H1 (cell line): ENCODE data around the gene CASS4. TPM values are rescaled to one million over a fixed set of nuclear protein-coding genes. Genes with fewer than 3 reads are reported as not detected.

ENCODE experiments used
- CTCF ChIA-PET: fragments of 300-600 bp; sonication (Branson Sonifier 250); formaldehyde crosslinking; loops from one replicate; lab custom pipeline; 2021; ENCODE audit not compliant: partially characterized antibody; lab: Charles Lee
- POLR2A ChIA-PET: fragments of 300-600 bp; sonication (Branson Sonifier 250); formaldehyde crosslinking; loops from one replicate; lab custom pipeline; 2021; ENCODE audit warnings: inconsistent platforms; ENCODE audit not compliant: partially characterized antibody; lab: Charles Lee
- DNase-seq, 2 experiments: peaks; one replicate each; pipeline versions ENCODE4 v3.0.0 to v3.0.0-alpha.2; 2010 to 2022; ENCODE audit warnings: low spot score in 2 of 2, low read depth in 1 of 2, mixed read lengths in 1 of 2
- FAIRE-seq: peaks from 2 replicates; lab custom pipeline; 2011; peaks lifted over from hg19 to GRCh38; lab: Jason Lieb, UNC
- H2AFZ ChIP-seq: 2 replicates; pipeline ENCODE4 v1.8.1; 2012; ENCODE audit warnings: low read length, inconsistent platforms
- H2AK5ac ChIP-seq: 2 replicates; pipeline ENCODE4 v1.6.1; 2013; ENCODE audit warnings: low read depth, low read length
- H2BK120ac ChIP-seq: replicated peaks from 2 replicates; pipeline ENCODE3; 2013; ENCODE audit warnings: low read depth, low read length, inconsistent platforms
- H2BK12ac ChIP-seq: 2 replicates; pipeline ENCODE4 v1.6.1; 2013; ENCODE audit warnings: low read depth, low read length
- H2BK15ac ChIP-seq: 2 replicates; pipeline ENCODE4 v1.6.1; 2013; ENCODE audit warnings: low read length
- H2BK20ac ChIP-seq: 2 replicates; pipeline ENCODE4 v1.6.1; 2013; ENCODE audit warnings: low read length
- H2BK5ac ChIP-seq: 2 replicates; pipeline ENCODE4 v1.6.1; 2013; ENCODE audit warnings: low read depth, low read length
- H3K14ac ChIP-seq: 2 replicates; pipeline ENCODE4 v1.6.1; 2013; ENCODE audit warnings: inconsistent platforms; ENCODE audit not compliant: insufficient read length
- H3K18ac ChIP-seq: 2 replicates; pipeline ENCODE4 v1.6.1; 2013; ENCODE audit warnings: low read length; ENCODE audit errors: extremely low read depth
- H3K23ac ChIP-seq: 2 replicates; pipeline ENCODE4 v1.6.1; 2013; ENCODE audit warnings: inconsistent platforms; ENCODE audit not compliant: insufficient read length
- H3K23me2 ChIP-seq: 2 replicates; pipeline ENCODE4 v1.6.1; 2013; ENCODE audit warnings: low read depth, low read length
- H3K27ac ChIP-seq: 2 replicates; pipeline ENCODE4 v1.6.1; 2011; ENCODE audit warnings: low read depth, low read length, inconsistent platforms
- H3K27me3 ChIP-seq, 4 experiments: replicated peaks in 1 of 4; 1 replicate in 1 of 4; 2 replicates in 3 of 4; pipeline versions ENCODE4 v1.6.1 to v1.8.1; 2011 to 2013; ENCODE audit warnings: low read length in 3 of 4, mild to moderate bottlenecking in 3 of 4, inconsistent platforms in 2 of 4, mixed read lengths in 2 of 4, moderate library complexity in 1 of 4; ENCODE audit not compliant: control insufficient read depth in 3 of 4, insufficient read depth in 3 of 4; ENCODE audit errors: extremely low read depth in 1 of 4
- H3K36me3 ChIP-seq, 4 experiments: 2 replicates each; pipeline versions ENCODE4 v1.6.1 to v1.8.1; 2011 to 2013; ENCODE audit warnings: mild to moderate bottlenecking in 4 of 4, low read length in 3 of 4, moderate library complexity in 2 of 4, control low read depth in 1 of 4, inconsistent platforms in 1 of 4; ENCODE audit not compliant: insufficient read depth in 4 of 4, control insufficient read depth in 2 of 4
- H3K4ac ChIP-seq: replicated peaks from 2 replicates; pipeline ENCODE3; 2013; ENCODE audit warnings: low read length, low read depth, mixed read lengths, inconsistent platforms; ENCODE audit not compliant: insufficient read length
- H3K4me1 ChIP-seq, 4 experiments: replicated peaks in 1 of 4; 1 replicate in 1 of 4; 2 replicates in 3 of 4; pipeline versions ENCODE4 v1.6.1 to v1.8.1; 2011 to 2013; ENCODE audit warnings: low read length in 3 of 4, inconsistent platforms in 2 of 4, mixed read lengths in 1 of 4; ENCODE audit not compliant: insufficient read depth in 4 of 4, control insufficient read depth in 3 of 4
- H3K4me2 ChIP-seq, 2 experiments: 2 replicates each; pipeline versions ENCODE4 v1.6.1 to v1.8.1; 2011 to 2013; ENCODE audit warnings: low read depth in 2 of 2, low read length in 2 of 2, control low read depth in 1 of 2, inconsistent platforms in 1 of 2, mild to moderate bottlenecking in 1 of 2; ENCODE audit not compliant: insufficient read depth in 1 of 2
- H3K4me3 ChIP-seq, 4 experiments: fragments of 200-600, 300-600 bp in 1 of 4; sonication (generic), shearing (Covaris generic), sonication (Bioruptor Twin) in 1 of 4; 2 replicates each; pipeline versions ENCODE4 v1.5.1 to v1.8.1; 2011 to 2016; ENCODE audit warnings: low read length in 4 of 4, low read depth in 3 of 4, control low read depth in 2 of 4, inconsistent platforms in 2 of 4, mild to moderate bottlenecking in 2 of 4, mixed read lengths in 1 of 4, moderate library complexity in 1 of 4; ENCODE audit not compliant: insufficient read depth in 2 of 4; ENCODE audit errors: extremely low read depth in 1 of 4
- H3K56ac ChIP-seq: replicated peaks from 2 replicates; pipeline ENCODE3; 2013; ENCODE audit warnings: low read depth, mild to moderate bottlenecking, mixed read lengths, low read length, inconsistent platforms; ENCODE audit not compliant: insufficient read length
- H3K79me1 ChIP-seq: 2 replicates; pipeline ENCODE4 v1.6.1; 2013; ENCODE audit warnings: low read depth, low read length, control low read depth
- H3K79me2 ChIP-seq, 2 experiments: 2 replicates each; pipeline versions ENCODE4 v1.6.1 to v1.8.1; 2012 to 2013; ENCODE audit warnings: low read length in 2 of 2, mild to moderate bottlenecking in 2 of 2, inconsistent platforms in 1 of 2; ENCODE audit not compliant: insufficient read depth in 2 of 2, control insufficient read depth in 1 of 2
- H3K9ac ChIP-seq, 4 experiments: replicated peaks in 1 of 4; 1 replicate in 1 of 4; 2 replicates in 3 of 4; pipeline versions ENCODE4 v1.6.1 to v1.8.1; 2011 to 2013; ENCODE audit warnings: low read depth in 3 of 4, low read length in 3 of 4, control low read depth in 2 of 4, mild to moderate bottlenecking in 2 of 4, moderate library complexity in 2 of 4, inconsistent platforms in 1 of 4; ENCODE audit errors: extremely low read depth in 1 of 4
- H3K9me3 ChIP-seq, 2 experiments: 2 replicates each; pipeline versions ENCODE4 v1.6.1 to v1.8.1; 2012 to 2013; ENCODE audit warnings: mild to moderate bottlenecking in 2 of 2, moderate library complexity in 2 of 2, control low read depth in 1 of 2, inconsistent platforms in 1 of 2, low read depth in 1 of 2, low read length in 1 of 2, mixed read lengths in 1 of 2; ENCODE audit not compliant: insufficient read depth in 2 of 2
- H4K20me1 ChIP-seq, 2 experiments: replicated peaks in 1 of 2; 2 replicates each; pipeline versions ENCODE3 to v1.8.1; 2011 to 2013; ENCODE audit warnings: inconsistent platforms in 2 of 2, low read length in 2 of 2, mild to moderate bottlenecking in 1 of 2; ENCODE audit not compliant: insufficient read depth in 2 of 2, control insufficient read depth in 1 of 2
- H4K5ac ChIP-seq: 2 replicates; pipeline ENCODE4 v1.6.1; 2013; ENCODE audit warnings: low read length, low read depth, mixed read lengths, inconsistent platforms; ENCODE audit not compliant: insufficient read length
- H4K8ac ChIP-seq: 2 replicates; pipeline ENCODE4 v1.8.0; 2013; ENCODE audit warnings: mild to moderate bottlenecking, moderate library complexity, low read length, inconsistent platforms; ENCODE audit not compliant: insufficient read depth; ENCODE audit errors: extremely low read depth
- H4K91ac ChIP-seq: replicated peaks from 2 replicates; pipeline ENCODE3; 2013; ENCODE audit warnings: low read length, mixed read lengths, inconsistent platforms; ENCODE audit not compliant: insufficient read length
- CHD1 ChIP-seq: IDR thresholded peaks from 2 replicates; pipeline ENCODE4 v1.6.1; 2012; ENCODE audit warnings: low read depth, low read length, improper control_type of control experiment
- CHD2 ChIP-seq: IDR thresholded peaks from 2 replicates; pipeline ENCODE4 v1.6.1; 2012; ENCODE audit warnings: low read length, improper control_type of control experiment
- CTBP2 ChIP-seq: IDR thresholded peaks from 2 replicates; pipeline ENCODE4 v1.7.0; 2011; ENCODE audit warnings: borderline replicate concordance, mild to moderate bottlenecking, moderate library complexity, mixed read lengths, low read length; ENCODE audit not compliant: insufficient read depth, insufficient read length
- GABPA ChIP-seq: IDR thresholded peaks from 2 replicates; pipeline ENCODE4 v1.6.1; 2011; ENCODE audit warnings: mild to moderate bottlenecking, low read length, moderate library complexity, borderline replicate concordance; ENCODE audit not compliant: insufficient read depth
- HDAC6 ChIP-seq: IDR thresholded peaks from one replicate; pipeline ENCODE4 v1.7.1; 2012; ENCODE audit warnings: low read depth, mild to moderate bottlenecking, inconsistent platforms, low read length, moderate library complexity
- JUN ChIP-seq: IDR thresholded peaks from 2 replicates; pipeline ENCODE4 v1.6.1; 2011; ENCODE audit warnings: low read depth, mild to moderate bottlenecking, improper control_type of control experiment, low read length
- PHF8 ChIP-seq: fragments of 200-600 bp; sonication (generic); conservative IDR thresholded peaks from 2 replicates; pipeline ENCODE4 v1.7.1; 2012; ENCODE audit warnings: low read depth, mild to moderate bottlenecking, inconsistent platforms, low read length, moderate library complexity
- POLR2A ChIP-seq, 2 experiments: IDR thresholded peaks; 1 replicate in 1 of 2; 2 replicates in 1 of 2; pipeline ENCODE4 v1.6.1; 2011; ENCODE audit warnings: low read depth in 2 of 2, low read length in 2 of 2, mild to moderate bottlenecking in 2 of 2; ENCODE audit errors: control extremely low read depth in 1 of 2
- POLR2AphosphoS5 ChIP-seq: IDR thresholded peaks from 2 replicates; pipeline ENCODE4 v1.6.1; 2011; ENCODE audit warnings: low read depth, low read length
- SIN3A ChIP-seq, 2 experiments: IDR thresholded peaks in 1 of 2; conservative IDR thresholded peaks in 1 of 2; 2 replicates each; pipeline ENCODE4 v1.6.1; 2011 to 2012; ENCODE audit warnings: low read length in 2 of 2, improper control_type of control experiment in 1 of 2, low read depth in 1 of 2, mild to moderate bottlenecking in 1 of 2
- SIRT6 ChIP-seq: IDR thresholded peaks from one replicate; pipeline ENCODE4 v1.7.1; 2012; ENCODE audit warnings: low read length, inconsistent platforms
- ZNF274 ChIP-seq: IDR thresholded peaks from 2 replicates; pipeline ENCODE4 v1.7.0; 2012; ENCODE audit warnings: low read length, borderline replicate concordance; ENCODE audit errors: extremely low read depth
- WGBS, 2 experiments: shearing (Covaris generic) in 1 of 2; methylation state at CpG; one replicate each; pipeline versions ENCODE4 v1.1.6 to v1.1.7; 2013 to 2015; ENCODE audit warnings: low lambda C conversion rate in 2 of 2, mixed read lengths in 2 of 2, inconsistent platforms in 1 of 2, low coverage in 1 of 2, missing lambda C conversion rate in 1 of 2; ENCODE audit not compliant: insufficient replicate concordance in 2 of 2, insufficient coverage in 1 of 2, insufficient read length in 1 of 2; ENCODE audit errors: extremely low coverage in 1 of 2, missing lambda C conversion rate in 1 of 2; 5-methylcytosine and 5-hydroxymethylcytosine counted together
- polyA plus RNA-seq, 7 experiments: library from polyadenylated mRNA; depleted of rRNA in 3 of 7; stranded (reverse) in 5 of 7; unstranded in 2 of 7; fragments of >200 nt in 5 of 7; fragments of 200-250 nt in 2 of 7; gene quantifications; 1 replicate in 5 of 7; 2 replicates in 1 of 7; 4 replicates in 1 of 7; pipeline versions ENCODE4 v1.2.1 to v1.2.3, GENCODE V29; 2011 to 2013; ENCODE audit warnings: missing spikeins in 2 of 7, mixed read lengths in 2 of 7
- total RNA-seq: library from RNA; stranded (reverse); fragmentation: NEBNext Ultra II Directional; extraction: Animal tissue kit (Norgen Biotek cat#: 25700); gene quantifications from 2 replicates; pipeline ENCODE4 v1.2.1, GENCODE V29; 2021
- TF ChIP-seq, protein P1 (sequence below): IDR thresholded peaks from 2 replicates; pipeline ENCODE4 v1.6.1; 2011; ENCODE audit warnings: low read depth, mild to moderate bottlenecking, low read length; ENCODE audit not compliant: insufficient read depth

CASS4 gene
- total and polyA plus RNA-seq, 2 of the 8 experiments (the other 6 are each of a cell fraction or from before 2014, with no cell fraction given) = not detected

- Histone ChIP-seq H3K79me2 (peaks cover 0 to 7% of the 10 kb centered on the region in 2 experiments; a peak in 2 of 4 replicates), H3K36me3 (peaks cover 17 to 48% (median 35%) of the 10 kb centered on the region in 4 experiments; a peak in 7 of 8 replicates), H3K4me2 (no peak overlapping the region), H4K5ac (no peak overlapping the region), H3K9me3 (no peaks in the 10 kb centered on the region), H3K23me2 (no peaks in the 10 kb centered on the region), H3K4me3 (no peak overlapping the region), H3K4me1 (no peaks in the 10 kb centered on the region), H2BK120ac (no peak overlapping the region), H4K20me1 (peaks cover 0 to 3% of the 10 kb centered on the region in 2 experiments), H3K23ac (no peak overlapping the region), H2BK12ac (no peak overlapping the region), H2BK5ac (no peak overlapping the region), H2AFZ (no peak overlapping the region), H4K8ac (no peak overlapping the region), H3K27me3 (no peaks in the 10 kb centered on the region), H3K9ac (no peak overlapping the region), H3K14ac (no peak overlapping the region), H2AK5ac (no peak overlapping the region), H2BK20ac (no peak overlapping the region), H3K56ac (no peak overlapping the region), H3K27ac (no peak overlapping the region), H3K4ac (no peak overlapping the region), H3K18ac (no peak overlapping the region), H4K91ac (no peak overlapping the region), H3K79me1 (peaks cover 2% of the 10 kb centered on the region; the same call in 1 of the 2 replicates), H2BK15ac (no peak overlapping the region)
- 93% methylated on average over 4 of the region's 4 CpGs; no CpG with 5 or more reads in 1 of the 2 experiments for WGBS, 2 experiments
- CTCF ChIA-PET = no interaction called here
- no peak for TF ChIP-seq CHD1
- TF ChIP-seq CTBP2 = no peak
- TF ChIP-seq GABPA = no peak
- no peak for TF ChIP-seq ZNF274
- TF ChIP-seq JUN = no peak
- TF ChIP-seq, protein P1, sequence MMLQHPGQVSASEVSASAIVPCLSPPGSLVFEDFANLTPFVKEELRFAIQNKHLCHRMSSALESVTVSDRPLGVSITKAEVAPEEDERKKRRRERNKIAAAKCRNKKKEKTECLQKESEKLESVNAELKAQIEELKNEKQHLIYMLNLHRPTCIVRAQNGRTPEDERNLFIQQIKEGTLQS = no peak
- TF ChIP-seq POLR2AphosphoS5 = no peak
- TF ChIP-seq HDAC6 = no peak
- no peak for TF ChIP-seq POLR2A (IDR thresholded peaks at IDR 0.05; ENCODE audit: control extremely low read depth in 1 of 2, low read depth in 2 of 2, low read length in 2 of 2)
- no peak for TF ChIP-seq PHF8
- TF ChIP-seq SIRT6 = no peak
- TF ChIP-seq CHD2 = no peak
- no peak for TF ChIP-seq SIN3A (conservative IDR thresholded peaks at IDR 0.05 in 1 of 2, IDR thresholded peaks at IDR 0.05 in 1 of 2; ENCODE audit: low read depth in 1 of 2, low read length in 2 of 2)
- FAIRE-seq = no peak
- POLR2A ChIA-PET = interaction anchor here (0.7 to 1.6 kb wide), 4 partner anchors 9 to 35 kb away, joined by 3 to 6 read pairs (median 3); partner anchors contain the start of genes AURKA and CSTF1
- DNase-seq = no peak
Measured at GRCh38 chr20:56369179-56369578, 42.9 kb upstream of the CASS4 start.
